ENCODE data around the gene LAMA4.
"Not testable (repeated sequence)": the region's sequence is repeated elsewhere in the genome, so short reads cannot be mapped to it uniquely, and the experiment has no call there.

Gene LAMA4

DNA sequence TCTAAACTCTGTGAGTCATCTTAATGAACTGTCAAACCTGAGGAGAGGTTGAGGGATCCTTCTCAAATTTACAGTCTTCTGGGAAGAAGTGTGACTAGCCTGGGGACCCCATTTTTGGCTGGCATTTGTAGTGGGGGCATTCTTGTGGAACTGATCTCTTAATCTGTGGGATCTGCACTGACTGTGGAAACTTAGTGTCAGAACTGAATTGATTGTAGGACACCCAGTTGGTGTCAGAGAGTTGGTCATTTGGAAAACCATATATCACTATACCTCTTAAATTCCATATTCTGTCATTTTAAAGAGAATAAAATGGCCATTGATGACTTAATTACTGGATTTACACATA lies 48.3 kb downstream of the LAMA4 start:
- DNase-seq = no peak

DNA sequence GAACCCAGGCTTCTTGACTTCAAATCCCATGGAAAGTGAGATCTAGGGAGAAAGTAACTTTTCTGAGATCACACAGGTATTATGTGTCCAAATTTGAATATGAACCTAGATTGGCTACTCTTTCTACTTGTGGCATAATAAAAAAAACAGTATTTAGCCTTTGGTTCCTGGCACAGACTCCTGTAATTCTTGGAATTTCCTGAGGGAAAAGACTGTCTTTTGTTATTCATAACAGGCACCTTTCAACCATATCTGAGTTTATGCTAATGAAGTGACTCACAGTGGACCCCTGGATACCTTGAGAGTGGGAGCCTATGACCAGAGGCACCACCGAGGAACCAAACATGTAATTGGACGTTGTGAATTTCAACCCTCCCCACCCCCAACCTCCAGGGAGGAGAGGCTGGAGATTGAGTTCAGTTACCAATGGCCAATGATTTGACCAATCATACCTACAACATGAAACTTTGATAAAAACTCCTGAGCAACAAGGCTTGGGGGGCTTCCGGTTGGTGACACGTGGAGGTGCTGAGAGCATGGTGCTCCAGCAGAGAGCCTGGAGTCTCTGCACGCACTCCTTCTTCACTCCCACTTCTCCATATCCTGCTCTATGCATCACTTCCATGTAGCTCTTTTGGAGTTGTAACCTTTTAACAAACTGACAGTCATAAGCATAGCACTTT lies 48.8 kb downstream of the LAMA4 start:
- DNase-seq = no peak

DNA sequence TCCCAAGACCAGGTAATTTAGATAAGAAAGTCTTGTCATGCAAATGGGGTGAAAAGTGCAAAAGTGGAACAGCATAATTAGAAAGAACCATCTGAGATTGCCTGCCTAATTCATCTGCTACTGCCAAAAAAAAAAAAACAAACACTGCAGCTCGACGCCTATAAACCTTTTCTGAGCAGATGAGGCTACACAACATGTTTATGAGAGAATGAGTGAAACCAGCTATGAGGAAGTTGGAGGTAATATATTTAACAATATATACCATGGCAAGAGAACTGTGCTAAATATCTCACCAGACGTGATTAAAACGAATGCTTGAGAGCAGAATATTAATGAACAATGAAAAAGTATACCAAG lies 50.0 kb downstream of the LAMA4 start:
- no peak for DNase-seq

DNA sequence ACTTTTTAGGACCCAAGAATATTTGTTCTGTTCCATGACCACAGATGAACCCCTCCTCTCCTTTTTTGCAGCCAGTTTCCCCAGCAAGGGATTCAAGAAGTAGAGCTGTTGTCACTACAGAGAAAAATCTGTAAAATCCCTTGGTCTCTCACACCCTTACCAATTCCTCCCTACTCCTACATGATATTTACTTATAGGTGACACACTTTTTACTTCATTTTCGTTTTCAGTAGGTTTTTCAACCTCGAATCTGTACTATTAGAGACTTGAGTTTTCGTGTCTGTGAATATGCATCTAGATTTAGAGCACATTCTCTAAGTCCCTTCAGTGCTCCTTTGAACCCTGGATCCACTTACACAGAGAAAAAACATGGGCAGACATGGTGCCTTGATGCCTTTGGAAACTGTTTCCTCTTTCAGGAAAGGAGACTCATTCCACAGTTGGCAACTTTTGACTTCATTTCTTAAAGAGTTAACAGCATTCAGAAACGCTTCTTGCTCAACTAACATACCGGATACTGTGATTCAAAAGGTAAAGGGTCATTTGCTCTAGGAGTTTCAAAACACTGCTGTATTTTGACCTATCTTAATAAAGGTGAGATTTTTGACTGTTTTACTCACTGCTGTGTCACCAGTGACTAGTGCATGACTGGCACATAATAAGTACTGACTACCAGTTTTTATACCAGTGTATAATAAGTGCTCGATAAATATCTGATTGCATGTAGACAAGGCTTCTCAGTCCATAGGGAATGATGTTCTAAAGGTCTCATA lies 50.6 kb downstream of the LAMA4 start:
- no peak for DNase-seq

DNA sequence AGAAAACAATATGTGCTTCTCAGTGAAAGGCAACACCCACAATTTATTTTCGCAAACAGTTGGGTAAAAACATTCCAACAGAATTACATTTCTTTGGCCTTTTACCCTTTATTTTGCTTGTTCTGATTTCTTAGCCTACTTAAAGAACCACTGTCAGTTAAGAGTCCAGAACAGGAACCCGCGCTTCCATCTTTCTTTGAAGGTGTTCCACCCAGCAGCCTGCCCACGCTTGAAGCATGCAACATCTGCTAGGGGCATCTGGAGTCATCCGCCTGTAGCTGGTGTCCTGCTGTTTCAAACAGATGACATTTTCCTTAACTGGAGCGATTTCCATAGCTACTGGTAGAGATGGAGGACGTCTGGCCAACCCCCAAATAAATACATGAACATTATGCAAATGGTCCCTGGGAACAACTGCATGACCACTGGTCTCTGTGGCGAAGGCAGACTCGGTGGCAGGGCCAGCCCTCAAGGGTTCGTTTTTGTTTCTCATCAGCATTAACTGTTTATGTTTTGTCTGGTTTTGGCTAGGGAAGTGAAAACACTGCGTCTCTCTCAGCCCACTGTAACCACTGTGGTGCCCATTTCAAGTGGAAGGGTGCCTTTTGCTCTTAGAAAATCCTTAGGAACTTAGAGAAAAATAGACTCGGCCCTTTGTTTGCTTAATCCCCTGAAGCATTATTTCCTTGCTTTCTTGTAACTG lies 51.6 kb downstream of the LAMA4 start:
- DNase-seq = no peak

DNA sequence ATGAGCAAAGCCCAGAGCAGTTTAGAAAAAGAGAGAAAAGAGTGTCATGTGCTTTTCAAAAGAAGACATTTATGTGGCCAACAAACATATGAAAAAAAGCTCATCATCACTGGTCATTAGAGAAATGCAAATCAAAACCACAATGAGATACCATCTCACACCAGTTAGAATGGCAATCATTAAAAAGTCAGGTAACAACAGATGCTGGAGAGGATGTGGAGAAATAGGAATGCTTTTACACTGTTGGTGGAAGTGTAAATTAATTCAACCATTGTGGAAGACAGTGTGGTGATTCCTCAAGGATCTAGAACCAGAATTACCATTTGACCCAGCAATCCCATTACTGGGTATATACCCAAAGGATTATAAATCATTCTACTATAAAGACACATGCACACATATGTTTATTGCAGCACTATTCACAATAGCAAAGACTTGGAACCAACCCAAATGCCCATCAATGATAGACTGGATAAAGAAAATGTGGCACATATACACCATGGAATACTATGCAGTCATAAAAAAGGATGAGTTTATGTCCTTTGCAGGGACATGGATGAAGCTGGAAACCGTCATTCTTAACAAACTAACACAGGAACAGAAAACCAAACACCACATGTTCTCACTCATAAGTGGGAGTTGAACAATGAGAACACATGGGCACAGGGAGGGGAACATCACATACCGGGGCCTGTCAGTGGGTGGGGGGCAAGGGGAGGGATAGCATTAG lies 54.0 kb downstream of the LAMA4 start:
- not testable (repeated sequence) for DNase-seq

DNA sequence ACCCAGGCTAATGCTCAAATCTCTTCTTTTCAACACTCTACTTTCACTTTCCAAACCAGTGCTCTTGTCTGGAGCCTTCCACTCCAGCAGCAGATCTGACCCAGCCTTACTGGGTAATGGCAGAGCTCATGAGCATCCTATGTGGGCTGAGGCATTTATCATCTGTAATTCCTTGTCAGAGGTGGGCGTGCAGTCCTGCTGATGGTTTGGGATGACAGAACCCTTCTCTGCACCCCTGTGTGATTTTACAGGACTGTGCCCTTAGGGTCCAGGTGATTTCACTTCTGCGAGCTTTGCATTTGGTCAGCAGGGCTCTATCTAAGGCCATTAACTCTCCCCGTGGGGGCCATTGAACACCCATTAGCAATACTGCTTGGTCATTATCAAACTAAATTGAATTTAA lies 55.4 kb downstream of the LAMA4 start:
- no peak for DNase-seq

DNA sequence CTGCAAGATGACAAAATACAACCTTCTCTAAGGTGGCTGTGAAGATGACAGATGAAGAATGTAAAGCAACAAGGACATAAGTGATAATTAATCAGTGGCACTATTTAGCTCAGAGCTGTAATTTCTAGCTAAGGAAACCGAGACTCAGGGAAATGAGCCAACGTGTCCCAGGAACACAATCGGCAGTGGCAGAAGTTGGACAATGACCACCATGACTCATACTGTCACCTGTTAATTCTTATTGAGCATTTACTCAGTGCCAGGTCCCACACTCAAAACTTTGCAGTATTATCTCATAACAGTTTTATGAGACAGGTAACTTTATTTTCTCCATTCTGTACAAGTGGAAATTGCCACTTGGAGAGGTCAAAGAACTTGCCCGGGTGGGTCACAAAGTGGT lies 55.8 kb downstream of the LAMA4 start:
- DNase-seq = no peak

DNA sequence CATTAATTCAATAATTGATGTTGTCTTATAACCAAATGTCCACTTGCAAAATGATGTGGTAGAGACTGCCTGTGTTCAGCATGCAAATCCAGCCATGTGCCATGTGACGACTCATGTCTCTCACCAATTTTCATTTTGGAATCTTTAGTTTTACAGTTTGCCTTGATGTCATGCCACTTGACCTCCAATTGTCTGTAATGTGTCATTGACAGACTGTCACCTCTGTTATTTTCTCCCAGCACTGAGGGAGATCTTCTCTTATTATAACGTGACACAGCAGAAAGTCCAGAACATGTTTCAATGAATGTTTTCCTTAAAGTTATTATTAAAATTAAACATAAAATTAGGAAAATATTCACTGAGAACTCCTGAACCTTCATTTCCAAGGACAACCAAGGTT lies 56.7 kb downstream of the LAMA4 start:
- DNase-seq = no peak

DNA sequence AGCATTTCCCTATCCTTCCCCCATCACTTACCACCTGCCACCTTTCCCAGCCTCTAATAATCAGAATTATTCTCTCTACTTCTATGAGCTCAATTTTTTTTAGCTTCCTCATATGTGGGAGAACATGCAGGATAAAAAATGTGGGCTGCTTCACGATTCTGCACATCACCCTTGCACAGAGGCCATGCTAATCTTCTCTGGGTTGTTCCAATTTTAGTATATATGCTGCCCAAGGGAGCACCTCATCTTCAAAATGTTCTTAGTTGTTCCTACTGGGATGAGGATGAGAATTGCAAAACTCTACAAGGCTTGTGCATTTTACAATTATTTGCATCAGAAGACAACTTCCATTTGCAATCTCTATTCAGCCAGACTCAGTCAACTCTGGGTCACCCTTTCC lies 58.1 kb downstream of the LAMA4 start:
- no peak for DNase-seq

DNA sequence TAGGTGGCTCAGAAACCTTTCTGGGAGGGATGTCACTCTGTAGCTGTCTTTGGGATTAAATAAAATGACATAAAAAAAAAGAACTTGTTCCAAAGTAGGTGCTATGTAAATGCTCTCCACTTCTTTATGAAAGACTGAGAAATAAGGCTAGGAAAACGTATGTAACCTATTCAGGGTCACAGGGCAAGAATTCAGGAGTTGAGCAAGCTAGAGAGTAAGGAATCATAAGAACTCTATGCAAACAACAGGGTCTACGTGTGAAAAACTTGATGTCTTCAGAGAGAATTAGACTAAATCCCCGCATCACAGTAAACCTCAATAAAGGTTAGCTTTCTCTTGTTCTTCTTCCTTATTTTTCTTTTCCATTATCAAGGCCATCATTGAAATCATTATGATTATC lies 59.2 kb downstream of the LAMA4 start:
- DNase-seq = no peak

DNA sequence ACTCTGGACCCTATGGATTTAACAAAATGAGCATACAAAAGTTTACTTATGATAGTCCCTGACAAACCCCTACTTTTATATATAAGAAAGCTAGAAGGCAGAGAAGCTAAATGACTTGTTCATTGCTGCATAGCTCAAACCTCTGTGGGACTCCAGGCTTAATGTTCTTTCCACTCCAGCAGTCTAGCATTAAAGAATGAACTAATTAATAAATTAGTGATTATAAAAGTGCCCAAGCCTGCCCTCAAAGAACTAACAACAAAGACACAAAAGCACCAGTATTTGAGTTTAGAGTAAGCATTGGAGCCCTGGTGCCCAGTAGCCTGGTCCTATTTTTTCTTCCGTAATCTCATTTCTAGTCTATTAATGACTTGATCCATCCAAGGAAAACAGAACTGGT lies 59.9 kb downstream of the LAMA4 start:
- no peak for DNase-seq

DNA sequence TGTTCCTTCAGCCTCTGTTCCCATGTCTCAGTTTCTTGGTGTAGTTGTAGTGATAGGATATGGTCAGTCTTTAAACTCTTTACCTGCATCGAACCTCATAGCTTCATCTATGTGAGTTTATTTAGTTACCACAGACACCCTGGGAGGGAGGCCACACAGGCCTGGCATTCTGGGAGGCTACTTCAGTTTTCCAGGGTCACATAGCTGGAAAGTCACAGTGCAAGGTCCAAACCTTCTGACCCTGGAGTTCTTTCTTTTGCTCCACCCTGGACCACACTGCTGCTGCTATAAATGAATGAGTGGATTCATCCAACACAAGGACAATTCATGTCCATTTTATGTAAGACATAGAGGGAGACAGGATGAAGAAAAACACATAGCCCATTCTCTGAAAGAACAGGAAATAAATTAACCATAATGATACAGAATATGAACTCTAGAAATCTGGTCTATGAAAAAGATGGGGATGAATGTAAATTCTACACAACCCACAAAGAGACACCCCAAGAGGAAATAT lies 60.8 kb downstream of the LAMA4 start:
- DNase-seq = no peak

DNA sequence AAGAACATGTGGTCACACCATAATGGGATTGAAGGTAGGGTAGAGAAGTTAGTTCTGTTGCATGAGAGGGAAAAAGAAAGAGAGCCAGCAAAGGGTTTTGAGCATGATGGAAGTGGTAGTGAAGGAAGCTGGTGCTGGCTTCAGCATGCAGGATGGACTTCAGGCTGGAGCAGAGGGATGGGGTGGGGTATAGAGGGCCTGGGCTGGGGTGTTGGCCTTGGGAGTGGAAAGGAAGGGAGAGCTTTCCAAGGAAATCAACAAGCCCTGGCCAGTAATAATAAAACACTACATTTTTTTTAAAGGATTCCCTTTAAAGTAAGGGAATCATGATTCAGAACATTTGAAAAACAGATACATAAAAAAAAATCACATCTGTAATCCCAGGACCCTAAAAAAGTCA lies 61.2 kb downstream of the LAMA4 start:
- DNase-seq = no peak

DNA sequence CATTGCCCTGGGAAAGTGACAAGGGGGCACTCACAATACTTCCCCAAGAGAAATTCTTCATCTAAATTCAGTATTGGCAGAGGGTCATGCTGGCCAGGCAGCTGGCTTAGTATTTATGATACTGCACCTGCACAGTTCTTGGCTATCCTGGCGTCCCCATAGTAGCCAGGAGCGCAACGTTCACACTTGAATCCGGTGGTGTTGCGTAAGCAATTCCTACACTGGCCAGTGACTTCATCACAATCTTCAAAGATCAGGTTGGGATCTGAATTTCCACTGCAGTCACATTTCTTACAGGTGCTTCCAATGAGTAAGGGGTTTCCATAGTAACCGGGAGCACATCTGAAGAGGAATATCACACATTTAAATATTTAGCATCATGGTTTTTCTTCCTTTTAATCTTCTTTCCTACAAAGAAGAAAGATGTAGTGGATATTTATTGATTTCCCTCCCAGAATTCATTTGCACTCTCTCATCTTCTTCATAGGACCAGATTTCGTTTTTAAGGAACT lies 62.8 kb downstream of the LAMA4 start:
- no peak for DNase-seq

DNA sequence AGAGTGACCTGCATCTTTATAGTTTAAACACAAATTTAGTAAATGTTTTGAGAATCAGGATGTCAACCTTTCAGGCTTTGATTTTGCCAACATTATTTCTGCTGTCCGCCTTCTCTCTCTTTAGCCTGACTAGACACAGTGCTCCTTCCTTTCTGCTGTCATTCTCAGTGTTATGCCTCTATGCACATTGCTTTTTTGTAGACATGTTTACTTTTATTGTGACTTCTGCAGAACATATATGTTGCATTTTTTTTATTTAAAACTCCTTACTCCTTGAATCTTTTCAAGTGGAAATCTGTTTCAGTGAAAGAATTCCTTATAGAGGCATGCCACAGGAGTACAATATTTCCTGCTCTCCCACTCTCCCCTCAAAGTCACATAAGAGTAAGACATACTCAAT lies 64.2 kb downstream of the LAMA4 start:
- no peak for DNase-seq

DNA sequence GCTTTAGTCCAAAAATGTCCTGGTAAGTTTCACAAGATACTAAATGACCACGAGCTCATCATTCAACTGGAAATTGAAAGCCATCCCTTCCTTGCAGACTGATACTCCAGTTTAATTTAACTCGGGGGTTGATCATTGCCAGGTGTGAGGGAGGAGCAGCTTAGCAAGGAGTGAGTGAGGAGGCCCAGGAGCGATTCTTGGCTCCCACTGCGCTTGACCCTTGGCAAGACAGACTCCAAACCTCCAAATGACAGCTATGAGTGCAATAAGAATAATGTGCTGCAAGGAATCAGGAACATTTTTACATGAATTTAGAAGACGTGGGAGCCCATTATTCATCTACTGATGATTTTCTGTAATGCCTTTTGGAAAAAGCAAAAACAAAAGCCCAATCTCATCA lies 64.9 kb downstream of the LAMA4 start:
- no peak for DNase-seq

DNA sequence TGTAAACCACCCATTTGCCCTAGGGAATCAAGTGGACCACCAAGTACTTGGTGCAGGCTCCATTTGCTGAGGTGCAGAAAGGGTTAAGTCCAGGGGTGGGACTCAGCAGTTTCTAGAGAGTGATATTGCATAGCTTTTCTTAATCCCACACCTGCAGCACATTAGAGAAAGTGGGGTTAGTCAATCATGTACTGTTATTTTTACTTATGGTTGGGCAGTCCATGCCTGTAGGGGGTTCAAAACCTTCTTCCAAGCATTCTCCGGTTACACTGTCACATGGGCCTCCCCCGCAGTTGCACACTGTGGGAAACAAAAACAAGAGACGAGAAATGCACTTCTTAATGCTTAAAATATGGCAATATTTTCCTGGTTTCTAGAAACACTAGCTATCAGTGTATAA lies 65.5 kb downstream of the LAMA4 start:
- no peak for DNase-seq

DNA sequence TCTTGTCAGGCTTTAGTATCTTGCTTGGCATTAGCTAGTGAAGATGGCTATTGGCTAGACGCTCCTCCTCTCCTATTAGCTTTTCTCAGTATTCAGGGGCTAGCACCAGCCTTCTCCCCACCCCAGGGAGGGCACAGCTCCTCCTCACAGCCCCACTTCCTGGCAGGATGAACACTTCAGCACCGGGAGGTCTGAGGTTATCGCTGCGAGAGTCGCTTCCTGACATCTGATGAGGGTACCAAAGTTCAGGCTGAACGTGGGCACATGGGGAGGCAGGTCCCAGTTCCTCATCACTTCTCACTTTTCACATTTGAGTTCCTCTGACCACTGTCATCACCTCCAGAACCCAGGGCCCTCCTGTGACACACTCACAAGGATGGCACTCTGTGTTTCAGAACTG lies 66.6 kb downstream of the LAMA4 start:
- no peak for DNase-seq

DNA sequence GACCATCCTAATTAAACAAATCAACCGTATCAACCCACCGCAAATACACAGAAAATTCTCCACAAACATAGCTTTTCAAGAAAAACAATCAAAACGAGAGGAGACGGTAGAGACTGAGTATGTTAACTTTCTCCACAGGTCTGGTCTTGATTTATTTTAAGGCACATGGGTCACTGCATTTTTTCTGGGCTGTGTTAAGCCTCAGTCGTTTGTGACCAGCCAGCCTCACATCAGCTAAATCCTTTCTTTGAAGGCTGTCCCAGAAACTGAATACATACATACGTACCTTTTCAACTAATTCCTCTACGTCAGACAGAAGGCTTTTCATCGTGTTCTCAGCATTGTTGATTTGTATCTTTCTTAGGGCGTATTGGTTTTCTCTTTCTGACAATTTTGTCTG lies 69.4 kb downstream of the LAMA4 start:
- DNase-seq = no peak

DNA sequence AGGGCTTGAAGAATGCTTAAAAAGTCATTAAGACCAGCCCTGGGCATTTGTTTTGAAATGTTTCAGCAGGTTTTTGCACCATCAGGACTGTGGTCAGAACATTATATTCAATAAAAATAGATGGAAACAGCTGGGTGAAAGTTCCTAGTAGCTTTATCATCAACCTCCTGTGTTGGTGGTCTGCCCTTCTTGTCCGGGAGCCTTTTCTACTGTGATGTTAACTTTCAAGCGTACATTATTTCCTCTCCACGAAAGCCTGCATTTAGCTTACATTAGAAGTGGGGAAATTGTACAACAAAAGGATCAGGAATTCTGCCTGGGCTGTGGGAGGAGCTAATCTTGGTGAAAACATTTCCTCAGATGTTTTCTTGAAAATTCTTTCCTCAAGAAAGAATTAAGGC lies 71.1 kb downstream of the LAMA4 start:
- no peak for DNase-seq

DNA sequence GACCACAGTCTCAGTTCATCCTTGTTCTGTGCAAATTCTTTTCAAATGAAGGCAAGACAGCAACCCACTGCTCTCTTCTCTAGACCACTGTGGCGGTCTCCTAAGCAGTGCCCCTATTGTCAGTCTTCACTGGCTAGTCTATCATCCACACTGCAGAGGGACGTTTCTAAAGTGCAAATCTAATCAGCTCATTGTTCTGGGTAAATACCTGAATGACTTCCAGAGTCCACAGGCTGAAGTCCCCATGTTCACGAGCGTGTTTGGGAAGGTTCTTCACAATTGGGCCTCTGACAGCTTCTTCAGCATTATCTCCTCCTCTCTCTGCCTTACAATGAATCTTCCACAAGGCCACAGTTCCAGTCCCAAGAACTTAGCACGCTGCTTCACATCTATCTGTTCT lies 73.2 kb downstream of the LAMA4 start:
- no peak for DNase-seq

DNA sequence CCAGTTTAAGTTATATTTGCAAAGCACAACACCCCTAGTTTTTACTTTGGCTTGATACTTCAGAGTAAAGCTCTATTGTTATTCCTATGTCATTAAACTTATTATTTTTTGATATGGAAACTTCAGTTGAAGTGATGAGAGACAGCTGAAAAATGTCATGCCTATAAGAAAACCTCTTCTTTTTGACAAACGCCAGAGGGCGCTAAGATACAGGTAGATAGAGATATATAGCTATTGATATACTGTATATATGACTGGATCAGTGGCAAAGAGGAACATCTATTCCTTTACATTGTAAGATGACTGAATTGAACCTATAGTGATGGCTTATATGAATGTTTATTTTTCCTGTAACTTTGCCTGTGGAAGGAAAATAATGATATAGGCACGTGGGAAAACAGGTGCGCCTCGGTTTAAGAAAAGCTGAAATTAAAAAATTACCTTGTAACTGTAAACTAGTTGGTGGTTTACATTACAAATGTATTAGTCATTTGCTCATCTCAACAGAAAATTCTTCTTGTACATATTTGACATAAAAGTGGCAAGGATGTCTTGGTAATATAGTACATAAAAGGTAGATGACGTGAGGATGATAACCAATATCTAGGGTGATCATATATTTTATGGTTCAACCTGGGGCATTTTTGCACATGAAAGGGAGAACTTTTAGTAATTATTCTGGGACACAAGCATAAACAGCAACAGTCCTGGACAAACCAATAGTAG lies 74.1 kb downstream of the LAMA4 start:
- DNase-seq = no peak
